SK-N-SH (cell line): Measurements from ENCODE around the gene MCM9. TPM values are rescaled to one million over a fixed set of nuclear protein-coding genes. Genes with fewer than 3 reads are reported as not detected.

Experiments used
- CTCF ChIA-PET: fragments of 300-600, 350-600 bp; formaldehyde crosslinking; extraction: SDS; loops from one replicate; lab custom pipeline; 2021; lab: Yijun Ruan, JAX
- POLR2A ChIA-PET: fragments of 350-600 bp; sonication (Branson Sonifier 250); formaldehyde crosslinking; extraction: SDS; loops from one replicate; lab custom pipeline; 2020; ENCODE audit warnings: antibody characterized with exemption, inconsistent platforms; lab: Yijun Ruan, JAX
- DNase-seq: peaks from one replicate; pipeline ENCODE4 v3.0.0; 2012
- H2AFZ ChIP-seq: fragments of 200-600 bp; sonication (generic); 2 replicates; pipeline ENCODE4 v1.8.1; 2016; ENCODE audit warnings: antibody characterized with exemption, mild to moderate bottlenecking, low read depth
- H3F3A ChIP-seq: fragments of 200-600 bp; sonication (generic); replicated peaks from 2 replicates; pipeline ENCODE3; 2016; ENCODE audit warnings: antibody characterized with exemption, mild to moderate bottlenecking; ENCODE audit not compliant: insufficient read depth
- H3K27ac ChIP-seq, 2 experiments: fragments of 200-500 bp in 1 of 2; fragments of 200-600 bp in 1 of 2; sonication (Bioruptor generic) in 1 of 2; sonication (generic), shearing (Covaris generic) in 1 of 2; 2 replicates each; pipeline versions ENCODE4 v1.5.1 to v1.6.1; 2014 to 2016; ENCODE audit warnings: low read depth in 2 of 2, inconsistent platforms in 1 of 2, low read length in 1 of 2, mild to moderate bottlenecking in 1 of 2, mixed read lengths in 1 of 2
- H3K27me3 ChIP-seq: fragments of 200-600 bp; sonication (generic), shearing (Covaris generic); 2 replicates; pipeline ENCODE4 v1.6.1; 2016; ENCODE audit warnings: mixed run types; ENCODE audit not compliant: insufficient read depth
- H3K36me3 ChIP-seq, 2 experiments: fragments of 200-500 bp in 1 of 2; fragments of 200-600 bp in 1 of 2; sonication (Bioruptor generic) in 1 of 2; sonication (generic) in 1 of 2; replicated peaks in 1 of 2; 2 replicates each; pipeline versions ENCODE3 to v1.5.1; 2014 to 2016; ENCODE audit warnings: low read length in 1 of 2, mild to moderate bottlenecking in 1 of 2; ENCODE audit not compliant: insufficient read depth in 2 of 2, control insufficient read depth in 1 of 2
- H3K4me1 ChIP-seq, 2 experiments: fragments of 200-500 bp in 1 of 2; fragments of 200-600 bp in 1 of 2; sonication (Bioruptor generic) in 1 of 2; sonication (generic), shearing (Covaris generic) in 1 of 2; 2 replicates each; pipeline versions ENCODE4 v1.5.1 to v1.6.1; 2014 to 2016; ENCODE audit warnings: low read depth in 1 of 2, low read length in 1 of 2, mixed run types in 1 of 2; ENCODE audit not compliant: insufficient read depth in 2 of 2, control insufficient read depth in 1 of 2
- H3K4me2 ChIP-seq: fragments of 200-600 bp; sonication (generic), shearing (Covaris generic); 2 replicates; pipeline ENCODE4 v1.6.1; 2017; ENCODE audit warnings: mixed run types
- H3K4me3 ChIP-seq, 2 experiments: fragments of 200-500 bp in 1 of 2; fragments of 200-600 bp in 1 of 2; sonication (Bioruptor generic) in 1 of 2; sonication (generic), shearing (Covaris generic) in 1 of 2; 2 replicates each; pipeline versions ENCODE4 v1.5.1 to v1.8.1; 2014 to 2016; ENCODE audit warnings: low read depth in 2 of 2, inconsistent platforms in 1 of 2, low read length in 1 of 2, mild to moderate bottlenecking in 1 of 2, mixed read lengths in 1 of 2, moderate library complexity in 1 of 2
- H3K79me2 ChIP-seq: fragments of 200-600 bp; sonication (generic); 2 replicates; pipeline ENCODE4 v1.8.1; 2017; ENCODE audit warnings: mild to moderate bottlenecking; ENCODE audit not compliant: insufficient read depth
- H3K9ac ChIP-seq: fragments of 200-600 bp; sonication (generic); 2 replicates; pipeline ENCODE4 v1.6.1; 2017; ENCODE audit warnings: mixed run types
- H3K9me2 ChIP-seq: fragments of 200-600 bp; sonication (generic); 2 replicates; pipeline ENCODE4 v1.6.1; 2017; ENCODE audit warnings: mixed run types
- H3K9me3 ChIP-seq: fragments of 200-600 bp; sonication (generic); 2 replicates; pipeline ENCODE4 v1.6.1; 2017; ENCODE audit warnings: mixed run types, mild to moderate bottlenecking, moderate library complexity
- H4K20me1 ChIP-seq: fragments of 200-600 bp; sonication (generic); 2 replicates; pipeline ENCODE4 v1.6.1; 2017; ENCODE audit warnings: mild to moderate bottlenecking, mixed run types; ENCODE audit not compliant: insufficient read depth
- CTCF ChIP-seq: fragments of 200-600 bp; sonication (generic); IDR thresholded peaks from 2 replicates; pipeline ENCODE4 v1.6.1; 2017; ENCODE audit warnings: antibody characterized with exemption, mild to moderate bottlenecking, moderate library complexity
- EP300 ChIP-seq, 2 experiments: IDR thresholded peaks; 2 replicates each; pipeline versions ENCODE4 v1.4.0 to v1.6.1; 2012; ENCODE audit warnings: borderline replicate concordance in 1 of 2, low read depth in 1 of 2, low read length in 1 of 2
- EZH2phosphoT487 ChIP-seq: fragments of 200-600 bp; sonication (generic); IDR thresholded peaks from 2 replicates; pipeline ENCODE4 v1.6.1; 2017; ENCODE audit warnings: low read depth, mixed run types, mild to moderate bottlenecking, antibody characterized with exemption, moderate library complexity, borderline replicate concordance
- FOSL2 ChIP-seq: IDR thresholded peaks from 2 replicates; pipeline ENCODE4 v1.4.0; 2012; ENCODE audit warnings: low read depth, mild to moderate bottlenecking, moderate library complexity, borderline replicate concordance
- FOXJ3 ChIP-seq: sonication (generic); formaldehyde crosslinking; IDR thresholded peaks from 2 replicates; pipeline ENCODE4 v1.5.1; 2020; ENCODE audit warnings: mild to moderate bottlenecking, missing genetic modification reagents
- GABPA ChIP-seq: IDR thresholded peaks from 2 replicates; pipeline ENCODE4 v1.4.0; 2012; ENCODE audit warnings: low read depth, mild to moderate bottlenecking
- GATA2 ChIP-seq: sonication (generic); formaldehyde crosslinking; IDR thresholded peaks from 2 replicates; pipeline ENCODE4 v1.5.0; 2020; ENCODE audit warnings: mild to moderate bottlenecking, missing genetic modification reagents
- MXI1 ChIP-seq: IDR thresholded peaks from 2 replicates; pipeline ENCODE4 v1.6.1; 2012; ENCODE audit warnings: mild to moderate bottlenecking, low read depth, low read length, improper control_type of control experiment
- NFIC ChIP-seq: IDR thresholded peaks from 2 replicates; pipeline ENCODE4 v1.4.0; 2012; ENCODE audit warnings: borderline replicate concordance
- PBX3 ChIP-seq: IDR thresholded peaks from 2 replicates; pipeline ENCODE4; 2012
- POLR2AphosphoS5 ChIP-seq: IDR thresholded peaks from 2 replicates; pipeline ENCODE4 v1.6.1; 2012; ENCODE audit warnings: low read depth, low read length
- RAD21 ChIP-seq: IDR thresholded peaks from 2 replicates; pipeline ENCODE4 v1.6.1; 2012; ENCODE audit warnings: mild to moderate bottlenecking, low read length
- RFX5 ChIP-seq: IDR thresholded peaks from 2 replicates; pipeline ENCODE4 v1.6.1; 2012; ENCODE audit warnings: mild to moderate bottlenecking, improper control_type of control experiment, low read length
- SIN3A ChIP-seq: IDR thresholded peaks from 2 replicates; pipeline ENCODE4 v1.6.1; 2012; ENCODE audit warnings: low read depth, mild to moderate bottlenecking, low read length, moderate library complexity, borderline replicate concordance
- SMC3 ChIP-seq: IDR thresholded peaks from 2 replicates; pipeline ENCODE4 v1.6.1; 2012; ENCODE audit warnings: low read depth, low read length, improper control_type of control experiment
- TEAD4 ChIP-seq: IDR thresholded peaks from 2 replicates; pipeline ENCODE4 v1.4.0; 2012; ENCODE audit warnings: mild to moderate bottlenecking, borderline replicate concordance; ENCODE audit not compliant: insufficient read depth
- USF1 ChIP-seq: IDR thresholded peaks from 2 replicates; pipeline ENCODE4 v1.4.0; 2012; ENCODE audit warnings: low read depth, borderline replicate concordance
- USF2 ChIP-seq: fragments of 150-350 bp; IDR thresholded peaks from 2 replicates; pipeline ENCODE4 v1.6.1; 2017; ENCODE audit warnings: antibody characterized with exemption, low read length, low read depth, borderline replicate concordance
- YY1 ChIP-seq: IDR thresholded peaks from 2 replicates; pipeline ENCODE4 v1.4.0; 2012; ENCODE audit warnings: low read depth, mild to moderate bottlenecking
- polyA plus RNA-seq, 3 experiments: library from polyadenylated mRNA; depleted of rRNA; stranded (reverse); fragments of >200 nt; gene quantifications; 2 replicates each; pipeline ENCODE4 v1.2.3, GENCODE V29; 2012

The MCM9 gene
- polyA plus RNA-seq, 1 of the 3 experiments (the other 2 are of a cell fraction) = 1.7 TPM

GRCh38 chr6:118945217-118945616 is 10.3 kb upstream of the MCM9 start:
- Histone ChIP-seq H3K27ac (no peak overlapping the region), H4K20me1 (no peaks in the 10 kb centered on the region), H3K4me3 (no peak overlapping the region), H3K9me3 (no peaks in the 10 kb centered on the region), H3K4me1 (no peaks in the 10 kb centered on the region), H3K36me3 (no peaks in the 10 kb centered on the region), H3F3A (no peaks in the 10 kb centered on the region), H3K9ac (no peak overlapping the region), H3K4me2 (no peak overlapping the region)
- CTCF ChIA-PET = interaction anchor here (0.8 kb wide), 1 partner anchor 185 kb away, joined by 3 read pairs; no protein-coding TSS in a partner anchor
- POLR2A ChIA-PET = no interaction called here
- DNase-seq = no peak
- TF ChIP-seq PBX3 = no peak
- TF ChIP-seq MXI1 = no peak
- no peak for TF ChIP-seq USF2
- no peak for TF ChIP-seq EZH2phosphoT487
- TF ChIP-seq NFIC = no peak
- TF ChIP-seq SIN3A = no peak
- TF ChIP-seq CTCF = no peak
- TF ChIP-seq POLR2AphosphoS5 = no peak
- TF ChIP-seq GABPA = no peak
- no peak for TF ChIP-seq YY1
- no peak for TF ChIP-seq SMC3
- TF ChIP-seq FOSL2 = no peak
- TF ChIP-seq FOXJ3 = no peak
- no peak for TF ChIP-seq EP300 (IDR thresholded peaks at IDR 0.05; ENCODE audit: borderline replicate concordance in 1 of 2, low read depth in 1 of 2, low read length in 1 of 2)
- no peak for TF ChIP-seq RAD21
- TF ChIP-seq RFX5 = no peak
- TF ChIP-seq GATA2 (CRISPR knock-in tag) = no peak
- no peak for TF ChIP-seq USF1
- TF ChIP-seq TEAD4 = no peak
- TF ChIP-seq, all 33 proteins: peak for 0
- H2AFZ ChIP-seq = no peak overlapping the region
- no peaks in the 10 kb centered on the region for H3K27me3 ChIP-seq
- H3K79me2 ChIP-seq = no peaks in the 10 kb centered on the region
- H3K9me2 ChIP-seq = no peaks in the 10 kb centered on the region
